Subcutaneous adipose tissue (tissue), 4 donors: ENCODE data around the gene PTPRA. TPM values are rescaled to one million over a fixed set of nuclear protein-coding genes. Genes with fewer than 3 reads are reported as not detected.

ENCODE experiments used
- total RNA-seq, 4 donors: library from RNA; depleted of rRNA; stranded (reverse); fragments of >200 nt; gene quantifications; one replicate each; pipeline ENCODE4 v1.1.0, GENCODE V29; 2016
- TF ChIP-seq, protein P1 (sequence below): fragments of 450-650 bp; IDR thresholded peaks from one replicate; pipeline ENCODE4 v1.5.1; 2016; ENCODE audit warnings: low read depth, mild to moderate bottlenecking, control low read depth, antibody characterized with exemption, moderate library complexity

PTPRA gene
- total RNA-seq, 4 donors from 2014 or later, result 64.4 to 99.5 (median 95.3) TPM

DNA sequence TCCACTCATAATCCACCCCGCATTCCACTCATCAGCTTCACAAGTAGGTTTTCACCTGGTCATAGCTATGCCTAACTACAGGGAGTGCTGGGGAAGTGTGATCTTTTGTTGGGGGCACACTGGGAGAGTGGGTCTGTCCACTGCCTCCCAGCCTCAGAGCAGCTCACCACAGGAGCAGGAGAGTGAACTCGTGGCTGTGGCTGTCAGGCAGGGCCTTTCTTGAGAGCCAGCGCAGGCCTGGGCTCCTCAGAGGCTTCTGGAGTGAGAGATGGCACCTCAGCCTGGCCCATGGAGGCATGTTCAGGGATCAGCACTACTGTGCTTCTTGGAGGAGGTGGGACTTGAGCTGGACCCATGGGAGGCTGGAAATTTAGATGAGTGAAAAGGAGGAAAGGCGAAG, 166.1 kb downstream of the PTPRA start:
- TF ChIP-seq, protein P1, sequence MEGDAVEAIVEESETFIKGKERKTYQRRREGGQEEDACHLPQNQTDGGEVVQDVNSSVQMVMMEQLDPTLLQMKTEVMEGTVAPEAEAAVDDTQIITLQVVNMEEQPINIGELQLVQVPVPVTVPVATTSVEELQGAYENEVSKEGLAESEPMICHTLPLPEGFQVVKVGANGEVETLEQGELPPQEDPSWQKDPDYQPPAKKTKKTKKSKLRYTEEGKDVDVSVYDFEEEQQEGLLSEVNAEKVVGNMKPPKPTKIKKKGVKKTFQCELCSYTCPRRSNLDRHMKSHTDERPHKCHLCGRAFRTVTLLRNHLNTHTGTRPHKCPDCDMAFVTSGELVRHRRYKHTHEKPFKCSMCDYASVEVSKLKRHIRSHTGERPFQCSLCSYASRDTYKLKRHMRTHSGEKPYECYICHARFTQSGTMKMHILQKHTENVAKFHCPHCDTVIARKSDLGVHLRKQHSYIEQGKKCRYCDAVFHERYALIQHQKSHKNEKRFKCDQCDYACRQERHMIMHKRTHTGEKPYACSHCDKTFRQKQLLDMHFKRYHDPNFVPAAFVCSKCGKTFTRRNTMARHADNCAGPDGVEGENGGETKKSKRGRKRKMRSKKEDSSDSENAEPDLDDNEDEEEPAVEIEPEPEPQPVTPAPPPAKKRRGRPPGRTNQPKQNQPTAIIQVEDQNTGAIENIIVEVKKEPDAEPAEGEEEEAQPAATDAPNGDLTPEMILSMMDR, result no peak

DNA sequence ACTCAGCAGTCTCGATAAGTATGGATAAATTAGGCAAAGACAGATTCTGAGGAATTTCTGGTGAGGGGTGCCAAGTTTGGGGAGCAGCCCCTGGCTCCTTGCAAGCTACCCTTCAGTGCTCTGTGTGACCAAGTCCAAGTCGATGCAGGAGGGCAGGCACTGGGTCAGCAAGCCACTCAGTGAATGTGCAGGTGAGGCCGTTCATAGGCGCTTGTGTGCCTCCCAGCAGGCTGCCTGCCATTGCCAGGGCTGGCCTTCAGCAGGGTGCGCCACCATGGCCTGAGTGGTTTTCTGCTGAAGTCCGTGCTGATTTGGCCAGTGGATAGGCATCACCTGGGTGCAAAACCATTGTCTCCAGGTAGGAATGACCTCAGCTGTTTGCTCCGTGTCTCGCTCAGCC, 166.8 kb downstream of the PTPRA start:
- TF ChIP-seq, protein P1, result no peak

DNA sequence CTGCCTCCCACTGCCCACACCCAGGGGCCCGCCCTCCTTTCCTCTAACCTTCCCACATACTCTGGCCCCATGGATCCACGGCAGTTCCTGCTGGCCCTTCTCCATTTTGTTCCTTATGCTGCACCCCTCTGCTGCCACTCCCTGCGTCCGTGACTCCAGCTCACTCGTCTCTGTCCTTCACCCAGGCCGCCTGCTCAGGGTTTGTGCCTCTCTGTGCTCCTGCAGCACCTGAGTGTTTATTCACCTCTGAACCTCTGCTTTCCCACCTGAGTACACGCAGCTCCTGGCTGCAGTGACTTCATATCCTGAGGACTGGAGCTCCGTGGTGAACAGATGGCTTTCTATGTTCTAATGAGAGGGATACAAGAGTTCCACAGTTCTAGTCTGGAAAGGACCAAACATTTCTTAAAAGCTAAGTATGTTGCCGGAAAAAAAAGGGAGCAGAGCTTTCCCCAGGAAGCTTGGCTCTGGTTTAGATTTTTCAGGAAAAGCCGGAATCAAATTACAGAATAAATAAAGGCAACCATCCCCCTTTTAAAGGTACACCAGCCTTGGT, 168.7 kb downstream of the PTPRA start:
- TF ChIP-seq, protein P1, result no peak

DNA sequence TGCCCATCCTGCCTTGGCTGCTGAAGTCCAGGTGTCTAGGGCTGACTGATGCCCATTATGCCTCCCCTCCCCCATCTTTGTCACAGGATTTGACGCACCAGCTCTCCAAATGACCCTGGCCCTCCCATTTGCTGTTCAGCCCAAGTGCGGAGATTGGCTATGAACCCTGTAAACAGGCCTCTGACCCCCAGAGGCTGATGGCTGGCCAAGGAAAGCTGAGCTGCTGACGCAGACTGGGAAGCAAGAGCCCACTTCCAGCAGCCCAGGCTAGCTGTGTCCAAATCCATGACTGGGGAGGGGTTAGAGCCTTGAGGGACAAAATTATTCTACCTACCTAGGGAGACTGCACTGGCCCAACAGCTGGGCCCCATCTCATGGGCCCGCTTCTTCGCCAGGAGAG, 169.3 kb downstream of the PTPRA start:
- TF ChIP-seq, protein P1, result no peak

DNA sequence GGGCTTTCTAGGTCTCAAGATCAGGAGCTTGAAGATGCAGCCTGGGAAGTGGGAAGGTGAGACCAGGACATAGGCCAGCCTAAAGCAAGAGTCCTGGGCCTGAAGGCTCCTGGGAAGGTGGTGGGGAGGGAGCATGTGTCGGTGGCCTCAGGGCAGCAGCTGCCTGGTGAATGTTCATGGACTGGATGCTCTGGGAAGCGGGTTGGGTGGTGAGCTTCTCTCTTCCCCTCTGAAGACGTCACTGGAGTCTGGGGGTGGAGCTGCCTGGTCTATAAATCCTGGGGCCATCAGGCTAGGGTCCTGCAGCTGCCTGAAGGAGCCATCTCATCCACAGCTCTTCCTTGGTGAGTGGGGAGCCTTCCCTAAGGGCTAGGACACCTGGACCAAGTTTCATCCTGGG, 170.0 kb downstream of the PTPRA start, which contains the start of gene GNRH2:
TSS of gene GNRH2 (plus strand) at position 301 of the 400 bp plus-strand sequence. CDS start 793 bp downstream, outside the sequence.
- TF ChIP-seq, protein P1, result no peak

DNA sequence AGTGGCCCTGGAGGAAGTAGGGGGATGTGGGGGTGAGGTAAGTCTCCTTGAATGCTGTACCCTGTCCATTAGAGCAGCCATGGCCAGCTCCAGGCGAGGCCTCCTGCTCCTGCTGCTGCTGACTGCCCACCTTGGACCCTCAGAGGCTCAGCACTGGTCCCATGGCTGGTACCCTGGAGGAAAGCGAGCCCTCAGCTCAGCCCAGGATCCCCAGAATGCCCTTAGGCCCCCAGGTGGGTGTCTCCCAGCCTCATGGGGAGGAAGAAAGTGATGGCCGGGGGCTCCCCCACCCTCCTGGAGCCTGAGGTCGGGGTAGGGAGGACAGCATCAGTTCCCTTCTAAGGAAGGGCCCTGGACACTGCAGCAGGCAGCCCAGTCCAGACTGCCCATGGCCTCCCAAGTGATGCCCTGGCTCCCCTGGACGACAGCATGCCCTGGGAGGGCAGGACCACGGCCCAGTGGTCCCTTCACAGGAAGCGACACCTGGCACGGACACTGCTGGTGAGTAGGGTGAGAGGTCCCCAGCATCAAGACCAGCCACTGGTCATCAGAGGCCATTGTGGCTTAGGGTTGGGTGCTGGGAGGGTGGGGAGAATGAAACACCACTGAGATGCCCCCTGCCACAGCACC, 171.2 kb downstream of the PTPRA start:
- TF ChIP-seq, protein P1, result no peak

DNA sequence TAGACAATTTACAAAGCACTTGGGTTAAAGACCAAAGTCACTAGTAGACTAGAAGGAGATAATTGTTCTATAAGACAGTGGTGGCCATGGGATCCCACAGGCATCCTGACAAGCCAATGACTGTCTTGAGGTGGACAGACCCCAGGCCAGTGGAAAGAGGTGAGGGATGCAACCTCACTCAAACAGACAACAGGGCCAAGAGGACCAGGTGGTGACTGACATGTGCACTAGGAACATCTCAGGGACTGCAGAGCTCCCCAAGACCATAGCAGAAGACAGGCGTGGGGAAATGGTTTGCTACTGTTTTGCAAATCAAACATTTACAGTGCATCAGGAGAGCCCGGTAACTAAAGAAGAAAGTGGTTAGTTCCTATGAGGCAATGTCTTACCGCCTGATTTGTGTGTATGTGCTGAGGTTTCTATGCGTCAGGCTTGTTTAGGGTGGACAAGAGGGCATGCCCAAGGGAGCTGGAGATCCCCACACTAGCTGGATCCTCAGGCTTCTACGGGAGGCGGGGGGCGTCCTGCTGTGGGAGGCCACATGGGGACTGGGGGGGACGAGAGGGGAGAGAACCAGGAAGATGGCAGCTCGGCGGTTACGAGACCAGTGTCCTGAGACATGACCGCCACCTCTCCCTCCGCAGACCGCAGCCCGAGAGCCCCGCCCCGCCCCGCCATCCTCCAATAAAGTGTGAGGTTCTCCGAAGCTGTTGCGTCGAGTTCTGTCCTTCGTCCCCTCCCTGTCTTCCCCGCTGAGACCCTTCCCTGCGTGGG, 171.9 kb downstream of the PTPRA start:
- TF ChIP-seq, protein P1, result no peak
